ENCODE results near the gene MC1R.

Gene MC1R

DNA sequence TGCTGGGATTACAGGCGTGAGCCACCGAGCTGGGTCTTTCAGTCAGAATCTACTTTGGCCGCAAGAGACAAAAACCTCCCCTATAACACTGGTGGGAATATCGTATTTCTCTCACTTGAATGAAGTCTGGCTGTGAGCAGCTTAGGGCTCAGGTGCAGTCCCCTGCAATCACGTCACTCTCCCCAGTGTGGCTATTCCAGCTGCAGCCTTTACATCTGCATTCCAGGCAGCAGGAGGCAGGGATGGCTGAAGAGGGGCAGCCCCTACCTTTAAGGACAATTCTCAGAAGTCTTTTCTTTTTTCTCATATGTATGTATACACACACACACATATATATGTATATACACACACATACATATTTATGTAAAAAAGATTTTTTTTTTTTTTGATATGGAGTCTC is 32.8 kb downstream of the MC1R start:
- no peak for ATAC-seq
- Mint-ChIP-seq H3K27me3 (peaks cover 9% of the 10 kb centered on the region), H3K27ac (no peak overlapping the region), H3K9me3 (no peaks in the 10 kb centered on the region), H3K36me3 (ENCODE audit: low read depth) (no peaks in the 10 kb centered on the region), H3K4me3 (no peak overlapping the region), H3K4me1 (peaks cover 32% of the 10 kb centered on the region)
- no peak for DNase-seq

DNA sequence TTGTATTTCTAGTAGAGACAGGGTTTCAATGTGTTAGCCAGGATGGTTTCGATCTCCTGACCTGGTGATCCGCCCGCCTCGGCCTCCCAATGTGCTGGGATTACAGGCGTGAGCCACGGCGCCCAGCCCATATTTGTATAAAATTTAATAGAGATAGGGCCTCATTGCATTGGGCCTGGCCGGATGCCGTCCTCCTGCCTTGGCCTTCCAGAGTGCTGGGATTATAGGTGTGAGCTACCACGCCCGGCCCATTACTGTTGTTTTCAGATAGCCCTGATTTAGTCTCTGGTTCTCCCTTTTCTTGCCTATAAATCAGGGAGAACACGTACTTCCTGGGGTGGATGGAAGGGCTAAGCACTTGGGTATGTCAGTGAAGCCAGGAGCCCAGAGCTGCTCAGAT is 33.4 kb downstream of the MC1R start:
- peaks cover 32% of the 10 kb centered on the region for H3K4me1 Mint-ChIP-seq
- peaks cover 8% of the 10 kb centered on the region for H3K27me3 Mint-ChIP-seq
- no peak for ATAC-seq
- no peak for DNase-seq
- no peaks in the 10 kb centered on the region for H3K9me3 Mint-ChIP-seq
- H3K27ac Mint-ChIP-seq: no peak overlapping the region
- no peak overlapping the region for H3K4me3 Mint-ChIP-seq
- H3K36me3 Mint-ChIP-seq (ENCODE audit: low read depth): no peaks in the 10 kb centered on the region

- H3K4me3 Mint-ChIP-seq: no peak overlapping the region
- no peaks in the 10 kb centered on the region for H3K36me3 Mint-ChIP-seq (ENCODE audit: low read depth)
- peaks cover 3% of the 10 kb centered on the region for H3K27me3 Mint-ChIP-seq
- H3K27ac Mint-ChIP-seq: no peak overlapping the region
- H3K4me1 Mint-ChIP-seq: peaks cover 28% of the 10 kb centered on the region
- ATAC-seq (no peak), DNase-seq (no peak)
- H3K9me3 Mint-ChIP-seq: no peaks in the 10 kb centered on the region
Observed at GRCh38 chr16:89952551-89952950, 33.9 kb downstream of the MC1R start.

DNA sequence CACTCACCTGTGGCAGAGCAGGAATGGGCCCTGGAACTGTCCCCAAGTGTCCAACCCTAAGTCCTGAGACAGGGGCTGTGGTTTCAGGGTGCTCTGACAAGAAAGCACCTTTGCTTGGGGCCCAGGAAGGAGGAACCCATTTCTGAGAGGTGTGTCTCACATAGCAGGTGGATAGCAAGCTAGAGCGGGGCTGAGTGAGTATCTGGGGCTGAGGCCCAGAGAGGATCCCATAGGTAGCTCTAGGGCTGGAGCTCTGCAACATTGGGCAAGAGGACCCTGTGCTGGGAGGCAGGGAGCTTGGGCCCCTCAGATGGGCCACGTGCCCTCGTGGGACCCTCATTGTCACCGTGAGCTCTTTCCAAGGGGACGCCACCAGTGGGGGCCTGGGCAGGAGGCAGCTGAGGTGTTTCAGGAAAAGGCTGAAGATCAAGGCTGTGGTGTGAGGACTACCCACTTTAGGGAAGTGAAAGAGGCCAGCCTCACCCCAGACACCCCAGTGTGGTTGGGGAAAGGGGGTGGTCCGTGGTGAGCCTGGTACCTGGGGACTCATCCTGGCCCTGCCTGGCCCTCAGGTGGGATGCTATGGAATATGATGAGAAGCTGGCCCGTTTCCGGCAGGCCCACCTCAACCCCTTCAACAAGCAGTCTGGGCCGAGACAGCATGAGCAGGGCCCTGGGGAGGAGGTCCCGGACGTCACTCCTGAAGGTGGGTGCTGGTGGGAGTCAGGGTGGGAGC is 35.2 kb downstream of the MC1R start:
- no peaks in the 10 kb centered on the region for H3K27me3 Mint-ChIP-seq
- H3K4me3 Mint-ChIP-seq: no peak overlapping the region
- no peaks in the 10 kb centered on the region for H3K9me3 Mint-ChIP-seq
- no peak overlapping the region for H3K27ac Mint-ChIP-seq
- DNase-seq: no peak
- ATAC-seq: no peak
- peaks cover 21% of the 10 kb centered on the region for H3K4me1 Mint-ChIP-seq
- peaks cover 4% of the 10 kb centered on the region for H3K36me3 Mint-ChIP-seq (ENCODE audit: low read depth)

- no peak overlapping the region for H3K27ac Mint-ChIP-seq
- H3K27me3 Mint-ChIP-seq: no peaks in the 10 kb centered on the region
- DNase-seq: no peak
- H3K4me3 Mint-ChIP-seq: no peak overlapping the region
- peaks cover 21% of the 10 kb centered on the region for H3K4me1 Mint-ChIP-seq
- no peak for ATAC-seq
- peaks cover 4% of the 10 kb centered on the region for H3K36me3 Mint-ChIP-seq (ENCODE audit: low read depth)
- no peaks in the 10 kb centered on the region for H3K9me3 Mint-ChIP-seq
Observed at GRCh38 chr16:89954462-89954861, 35.8 kb downstream of the MC1R start.

GRCh38 chr16:89955001-89955685 is 36.5 kb downstream of the MC1R start:
- DNase-seq (no peak), ATAC-seq (no peak)
- Mint-ChIP-seq H3K4me1 (peaks cover 16% of the 10 kb centered on the region), H3K4me3 (no peak overlapping the region), H3K9me3 (no peaks in the 10 kb centered on the region), H3K27ac (no peak overlapping the region), H3K36me3 (ENCODE audit: low read depth) (peaks cover 6% of the 10 kb centered on the region), H3K27me3 (no peaks in the 10 kb centered on the region)

- H3K36me3 Mint-ChIP-seq (ENCODE audit: low read depth): peaks cover 6% of the 10 kb centered on the region
- H3K9me3 Mint-ChIP-seq: no peaks in the 10 kb centered on the region
- DNase-seq (no peak), ATAC-seq (no peak)
- no peak overlapping the region for H3K27ac Mint-ChIP-seq
- H3K27me3 Mint-ChIP-seq: no peaks in the 10 kb centered on the region
- H3K4me1 Mint-ChIP-seq: peaks cover 14% of the 10 kb centered on the region
- no peak overlapping the region for H3K4me3 Mint-ChIP-seq
Observed at GRCh38 chr16:89956505-89957215, 38.0 kb downstream of the MC1R start.

- Mint-ChIP-seq H3K36me3 (ENCODE audit: low read depth) (peaks cover 6% of the 10 kb centered on the region), H3K27me3 (no peaks in the 10 kb centered on the region), H3K27ac (no peak overlapping the region), H3K4me3 (no peak overlapping the region), H3K4me1 (peaks cover 14% of the 10 kb centered on the region), H3K9me3 (no peaks in the 10 kb centered on the region)
- DNase-seq (no peak), ATAC-seq (no peak)
Observed at GRCh38 chr16:89957216-89957785, 38.6 kb downstream of the MC1R start.

DNA sequence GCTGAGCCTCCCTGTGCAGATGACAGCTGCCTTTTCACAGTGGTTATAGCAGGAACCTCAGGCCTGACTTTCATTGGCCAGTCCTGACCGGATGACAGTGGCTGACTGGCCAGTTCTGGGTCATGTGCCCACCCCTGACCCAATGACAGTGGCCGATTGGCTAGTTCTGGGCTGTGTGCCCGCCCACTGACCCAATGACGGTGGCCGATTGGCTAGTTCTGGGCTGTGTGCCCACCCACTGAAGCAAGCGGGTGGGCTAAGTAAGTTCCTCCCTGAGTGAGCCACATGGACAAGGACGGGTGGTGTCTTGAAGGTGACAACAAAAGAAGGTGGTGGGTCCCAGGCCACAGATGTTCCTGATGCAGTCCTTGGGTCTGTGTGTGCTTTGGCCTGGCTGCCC is 39.4 kb downstream of the MC1R start:
- peaks cover 13% of the 10 kb centered on the region for H3K4me1 Mint-ChIP-seq
- DNase-seq: peak; percentile 16
- H3K27me3 Mint-ChIP-seq: no peaks in the 10 kb centered on the region
- ATAC-seq: peak; percentile 52
- H3K27ac Mint-ChIP-seq: no peak overlapping the region
- no peak overlapping the region for H3K4me3 Mint-ChIP-seq
- no peaks in the 10 kb centered on the region for H3K9me3 Mint-ChIP-seq
- H3K36me3 Mint-ChIP-seq (ENCODE audit: low read depth): peaks cover 6% of the 10 kb centered on the region

- no peak overlapping the region for H3K27ac Mint-ChIP-seq
- no peaks in the 10 kb centered on the region for H3K9me3 Mint-ChIP-seq
- peaks cover 6% of the 10 kb centered on the region for H3K36me3 Mint-ChIP-seq (ENCODE audit: low read depth)
- H3K4me3 Mint-ChIP-seq: no peak overlapping the region
- H3K27me3 Mint-ChIP-seq: no peaks in the 10 kb centered on the region
- H3K4me1 Mint-ChIP-seq: peaks cover 11% of the 10 kb centered on the region
- ATAC-seq (no peak), DNase-seq (no peak)
Observed at GRCh38 chr16:89958596-89958995, 39.9 kb downstream of the MC1R start.

- no peak for ATAC-seq
- H3K36me3 Mint-ChIP-seq (ENCODE audit: low read depth): peaks cover 6% of the 10 kb centered on the region
- no peak overlapping the region for H3K4me3 Mint-ChIP-seq
- DNase-seq: no peak
- H3K27me3 Mint-ChIP-seq: no peaks in the 10 kb centered on the region
- H3K4me1 Mint-ChIP-seq: no peaks in the 10 kb centered on the region
- no peaks in the 10 kb centered on the region for H3K9me3 Mint-ChIP-seq
- no peak overlapping the region for H3K27ac Mint-ChIP-seq
Observed at GRCh38 chr16:89960966-89961365, 42.3 kb downstream of the MC1R start.

DNA sequence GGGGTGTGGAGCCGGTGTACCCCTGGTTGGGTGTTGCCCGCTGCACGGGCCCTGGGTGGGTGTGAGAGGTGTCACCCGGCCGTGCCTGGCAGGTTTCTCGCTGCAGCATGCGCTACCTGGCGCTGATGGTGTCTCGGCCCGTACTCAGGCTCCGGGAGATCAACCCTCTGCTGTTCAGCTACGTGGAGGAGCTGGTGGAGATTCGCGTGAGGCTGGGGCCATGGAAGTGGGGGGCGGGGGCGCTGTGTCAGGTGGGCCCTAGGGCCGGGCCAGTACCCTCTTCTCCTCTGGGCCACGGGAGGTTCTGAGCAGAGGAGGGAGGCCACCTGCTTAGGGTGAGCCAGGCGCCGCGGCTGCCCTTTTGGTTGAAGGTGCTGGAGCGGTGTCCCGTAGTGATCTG is 43.3 kb downstream of the MC1R start:
- no peak overlapping the region for H3K27ac Mint-ChIP-seq
- H3K9me3 Mint-ChIP-seq: no peaks in the 10 kb centered on the region
- ATAC-seq: no peak
- DNase-seq: no peak
- no peaks in the 10 kb centered on the region for H3K4me1 Mint-ChIP-seq
- H3K27me3 Mint-ChIP-seq: no peaks in the 10 kb centered on the region
- no peak overlapping the region for H3K4me3 Mint-ChIP-seq
- peaks cover 6% of the 10 kb centered on the region for H3K36me3 Mint-ChIP-seq (ENCODE audit: low read depth)

GRCh38 chr16:89962754-89963498 is 44.3 kb downstream of the MC1R start:
- Mint-ChIP-seq H3K36me3 (ENCODE audit: low read depth) (peaks cover 6% of the 10 kb centered on the region), H3K9me3 (no peaks in the 10 kb centered on the region), H3K4me1 (no peaks in the 10 kb centered on the region), H3K27ac (no peak overlapping the region), H3K27me3 (no peaks in the 10 kb centered on the region), H3K4me3 (no peak overlapping the region)
- no peak for DNase-seq
- no peak for ATAC-seq

DNA sequence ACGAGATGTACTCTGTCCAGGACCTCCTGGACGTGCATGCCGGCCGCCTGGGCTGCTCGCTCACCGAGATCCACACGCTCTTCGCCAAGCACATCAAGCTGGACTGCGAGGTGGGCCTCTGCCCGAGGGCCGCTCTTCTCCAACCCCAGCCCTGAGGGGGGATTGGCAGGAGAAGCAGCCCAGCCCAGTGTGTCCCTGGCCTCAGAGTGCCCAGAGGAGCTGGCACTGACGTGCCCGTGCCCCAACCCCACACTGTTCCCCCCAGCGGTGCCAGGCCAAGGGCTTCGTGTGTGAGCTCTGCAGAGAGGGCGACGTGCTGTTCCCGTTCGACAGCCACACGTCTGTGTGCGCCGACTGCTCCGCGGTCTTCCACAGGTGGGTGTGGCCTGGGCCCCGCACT is 45.5 kb downstream of the MC1R start:
- Mint-ChIP-seq H3K4me3 (no peak overlapping the region), H3K27ac (no peak overlapping the region), H3K9me3 (no peaks in the 10 kb centered on the region), H3K27me3 (no peaks in the 10 kb centered on the region), H3K4me1 (no peaks in the 10 kb centered on the region), H3K36me3 (ENCODE audit: low read depth) (peaks cover 2% of the 10 kb centered on the region)
- ATAC-seq: no peak
- no peak for DNase-seq
